Kidney (tissue), 14 donors: ENCODE data around the gene DENND4C. TPM values are rescaled to one million over a fixed set of nuclear protein-coding genes. Genes with fewer than 3 reads are reported as not detected.

ENCODE experiments used
- DNase-seq, 5 donors: peaks; one replicate each; pipeline ENCODE4 v3.0.0-alpha.2; 2013 to 2020
- FAIRE-seq: peaks from 2 replicates; lab custom pipeline; 2012; peaks lifted over from hg19 to GRCh38; lab: Jason Lieb, UNC
- H3K27ac ChIP-seq, 2 donors: one replicate each; pipeline ENCODE4 v1.7.0; 2013; ENCODE audit warnings: low read depth in 2 of 2, low read length in 2 of 2, inconsistent platforms in 1 of 2
- H3K27me3 ChIP-seq: one replicate; pipeline ENCODE4 v1.7.1; 2013; ENCODE audit warnings: low read length, inconsistent platforms; ENCODE audit not compliant: control insufficient read depth, insufficient read depth
- H3K36me3 ChIP-seq, 3 donors: one replicate each; pipeline versions ENCODE4 v1.7.0 to v1.7.1; 2013; ENCODE audit warnings: low read length in 3 of 3, control low read depth in 1 of 3, inconsistent platforms in 1 of 3; ENCODE audit not compliant: insufficient read depth in 3 of 3, control insufficient read depth in 2 of 3
- H3K4me1 ChIP-seq, 3 donors: one replicate each; pipeline versions ENCODE4 v1.7.0 to v1.7.1; 2013; ENCODE audit warnings: low read length in 3 of 3, inconsistent platforms in 1 of 3, low read depth in 1 of 3; ENCODE audit not compliant: control insufficient read depth in 2 of 3, insufficient read depth in 2 of 3
- H3K4me3 ChIP-seq, 3 donors: one replicate each; pipeline versions ENCODE4 v1.7.0 to v1.8.1; 2013; ENCODE audit warnings: low read length in 3 of 3, control low read depth in 1 of 3, inconsistent platforms in 1 of 3
- H3K9ac ChIP-seq, 3 donors: one replicate each; pipeline versions ENCODE4 v1.7.0 to v1.7.1; 2013; ENCODE audit warnings: low read length in 3 of 3, control low read depth in 1 of 3, inconsistent platforms in 1 of 3
- H3K9me3 ChIP-seq, 3 donors: one replicate each; pipeline versions ENCODE4 v1.7.0 to v1.7.1; 2013; ENCODE audit warnings: low read length in 3 of 3, control low read depth in 1 of 3, inconsistent platforms in 1 of 3; ENCODE audit not compliant: control insufficient read depth in 2 of 3, insufficient read depth in 1 of 3
- CTCF ChIP-seq: IDR thresholded peaks from 3 replicates; pipeline ENCODE4 v1.5.1; 2012; ENCODE audit warnings: mild to moderate bottlenecking, moderate library complexity, borderline replicate concordance; ENCODE audit not compliant: insufficient read depth; ENCODE audit errors: extremely low read depth
- intact Hi-C: fragments of 100-400 bp; cut with DNase I; formaldehyde crosslinking; loops from one replicate; pipeline ENCODE4 v1.11.1; 2022
- polyA plus RNA-seq: library from polyadenylated mRNA; stranded (reverse); fragments of 350-450 nt; fragmentation: Illumina TruSeq; extraction: RNeasy Lipid Tissue Mini Kit (QIAGEN cat#74804); gene quantifications from one replicate; pipeline ENCODE4 v1.2.3, GENCODE V29; 2014; ENCODE audit warnings: low read depth, low replicate concordance; ENCODE audit not compliant: insufficient read depth
- total RNA-seq: library from RNA; stranded (reverse); fragmentation: NEBNext Ultra II Directional; extraction: Animal tissue kit (Norgen Biotek cat#: 25700); gene quantifications from one replicate; pipeline ENCODE4 v1.2.1, GENCODE V29; 2021
- donor health status: control.
- donor health status: control.
- donor health status: control.
- donor health status: control.
- donor health status: control.
- donor health status: DM: yes; HTN: yes; CAD: no.
- donor health status: Normal renal cell carcinoma (clear cell type).

DENND4C gene
- total and polyA plus RNA-seq, 2 donors from 2014 or later, result 6.2 to 59.5 TPM

- intact Hi-C loops, result no loop called here
- no peak overlapping the region for H3K4me3 ChIP-seq
- FAIRE-seq, result no peak
- no peak overlapping the region for H3K27ac ChIP-seq
- DNase-seq, result peak in 4 of 5 donors; percentile 60 to 84 (median 73)
- H3K9ac ChIP-seq, result no peak overlapping the region
- TF ChIP-seq CTCF, result no peak
- no peaks in the 10 kb centered on the region for H3K9me3 ChIP-seq
- no peaks in the 10 kb centered on the region for H3K36me3 ChIP-seq
- H3K4me1 ChIP-seq, result no peaks in the 10 kb centered on the region
- no peaks in the 10 kb centered on the region for H3K27me3 ChIP-seq
Observed at GRCh38 chr9:19201899-19202891, 28.3 kb upstream of the DENND4C start.

GRCh38 chr9:19203058-19203457 lies 27.4 kb upstream of the DENND4C start:
- no peak for DNase-seq
- Histone ChIP-seq H3K9me3 (no peaks in the 10 kb centered on the region), H3K36me3 (no peaks in the 10 kb centered on the region), H3K9ac (no peak overlapping the region), H3K27ac (no peak overlapping the region), H3K27me3 (no peaks in the 10 kb centered on the region), H3K4me3 (no peak overlapping the region), H3K4me1 (no peaks in the 10 kb centered on the region)
- FAIRE-seq, result no peak
- intact Hi-C loops, result no loop called here
- TF ChIP-seq CTCF, result no peak

GRCh38 chr9:19208653-19209052 lies 21.8 kb upstream of the DENND4C start:
- Histone ChIP-seq H3K9me3 (no peaks in the 10 kb centered on the region), H3K9ac (no peak overlapping the region), H3K4me3 (no peak overlapping the region), H3K27ac (no peak overlapping the region), H3K27me3 (no peaks in the 10 kb centered on the region), H3K4me1 (no peaks in the 10 kb centered on the region), H3K36me3 (no peaks in the 10 kb centered on the region)
- intact Hi-C loops, result no loop called here
- FAIRE-seq (no peak), DNase-seq (no peak)
- TF ChIP-seq CTCF, result no peak
